Ovary (tissue), 9 donors: ENCODE measurements around the gene BTBD9. TPM values are rescaled to one million over a fixed set of nuclear protein-coding genes. Genes with fewer than 3 reads are reported as not detected.

Source experiments
- DNase-seq, 5 donors: peaks; one replicate each; pipeline ENCODE4 v3.0.0-alpha.2; 2019 to 2020
- H3K27ac ChIP-seq, 2 donors: fragments of 200-600 bp; one replicate each; pipeline versions ENCODE4 v1.5.1 to v1.8.0; 2019 to 2022
- H3K27me3 ChIP-seq: fragments of 200-600 bp; one replicate; pipeline ENCODE4 v1.8.0; 2022
- H3K36me3 ChIP-seq: fragments of 200-600 bp; sonication (generic); one replicate; pipeline ENCODE4 v1.5.1; 2019
- H3K4me1 ChIP-seq: one replicate; pipeline ENCODE4 v1.8.1; 2013; ENCODE audit warnings: mild to moderate bottlenecking, moderate library complexity; ENCODE audit not compliant: insufficient read depth
- H3K4me3 ChIP-seq: fragments of 200-600 bp; sonication (generic); one replicate; pipeline ENCODE4 v1.5.1; 2017
- H3K9me3 ChIP-seq, 2 donors: fragments of 200-600 bp in 1 of 2; sonication (generic) in 1 of 2; one replicate each; pipeline versions ENCODE4 v1.5.1 to v1.8.1; 2013 to 2019; ENCODE audit warnings: mild to moderate bottlenecking in 1 of 2, moderate library complexity in 1 of 2
- EP300 ChIP-seq: sonication (generic); formaldehyde crosslinking; IDR thresholded peaks from one replicate; pipeline ENCODE4 v1.6.1; 2017; ENCODE audit warnings: antibody characterized with exemption
- POLR2A ChIP-seq: fragments of 450-650 bp; IDR thresholded peaks from one replicate; pipeline ENCODE4 v1.6.1; 2017; ENCODE audit warnings: antibody characterized with exemption, mild to moderate bottlenecking, moderate library complexity
- WGBS, 3 donors: extraction: QIAGEN DNeasy Blood & Tissue Kit in 1 of 3; methylation state at CpG; one replicate each; pipeline versions ENCODE4 v1.1.5 to v1.1.7; 2013 to 2017; 5-methylcytosine and 5-hydroxymethylcytosine counted together
- intact Hi-C, 4 donors: fragments of 100-400 bp; cut with DNase I; formaldehyde crosslinking; loops; one replicate each; pipeline versions ENCODE4 v1.11.0 to v1.15.1; 2022 to 2023
- polyA plus RNA-seq, 2 donors: library from polyadenylated mRNA; stranded (reverse); fragments of 200-250 nt in 1 of 2; fragments of 350-450 nt in 1 of 2; fragmentation: Illumina TruSeq in 1 of 2; extraction: RNeasy Lipid Tissue Mini Kit (QIAGEN cat#74804) in 1 of 2; gene quantifications; one replicate each; pipeline ENCODE4 v1.2.3, GENCODE V29; 2013 to 2014
- total RNA-seq, 7 donors: library from RNA; depleted of rRNA in 2 of 7; stranded (reverse); fragments of >200 nt in 2 of 7; fragmentation: NEBNext Ultra II Directional in 3 of 7; extraction: Animal tissue kit (Norgen Biotek cat#: 25700) in 3 of 7; gene quantifications; one replicate each; pipeline versions ENCODE4 v1.1.0 to v1.2.4, GENCODE V29; 2016 to 2023
- TF ChIP-seq, protein P1 (sequence below), 3 donors: fragments of 450-650 bp in 2 of 3; fragments of 200-600 bp in 1 of 3; IDR thresholded peaks; one replicate each; pipeline versions ENCODE4 v1.5.1 to v1.8.0; 2016 to 2022; ENCODE audit warnings: antibody characterized with exemption in 3 of 3, mild to moderate bottlenecking in 1 of 3
- donor health status: DM: no; HTN: no; CAD: no; lungs with moderate emphysema.
- donor health status: DM: no; HTN: no; CAD: no.
- donor health status: Bipolar disorder and iron deficiency.
- donor health status: DM: yes; HTN: yes; CAD: no.
- donor health status: DM: no; HTN: no; CAD: no.
- donor health status: DM: yes; HTN: yes; CAD: no.

Gene BTBD9
- total and polyA plus RNA-seq, 9 donors, result 7.2 to 28.8 (median 21.0) TPM

DNA sequence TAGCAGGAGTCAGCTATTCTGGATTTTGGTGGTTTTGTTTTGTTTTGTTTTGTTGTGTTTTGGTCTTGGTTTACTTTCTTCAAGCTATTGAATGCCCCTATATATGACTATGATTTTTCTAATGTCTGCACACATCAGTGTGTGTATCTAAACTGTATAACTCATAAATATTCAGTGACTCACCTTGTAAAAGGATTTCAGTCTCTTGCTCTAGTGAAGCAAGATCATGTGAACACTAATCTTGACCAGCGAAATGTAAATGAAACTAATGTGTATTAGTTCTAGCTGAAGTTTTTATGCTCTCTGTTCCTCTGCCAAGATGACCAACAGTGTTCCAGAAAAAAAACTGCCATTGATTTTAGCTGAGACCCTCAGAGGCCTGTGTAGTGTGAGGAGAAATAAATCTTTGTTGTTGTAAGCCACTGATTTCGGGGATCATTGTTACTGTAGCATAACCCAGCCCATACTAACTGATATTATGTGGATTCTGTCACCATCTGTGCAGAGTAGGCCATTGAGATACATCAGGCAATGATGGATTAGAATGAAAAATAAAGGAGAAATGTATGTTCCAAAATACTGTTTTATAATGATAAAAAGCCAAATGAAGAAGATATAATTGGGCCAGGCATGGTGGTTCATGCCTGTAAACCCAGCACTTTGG lies 11.5 kb upstream of the BTBD9 start:
- H3K27ac ChIP-seq, result no peak overlapping the region
- H3K27me3 ChIP-seq, result no peaks in the 10 kb centered on the region
- no peak overlapping the region for H3K4me3 ChIP-seq
- H3K4me1 ChIP-seq, result peaks cover 3% of the 10 kb centered on the region
- H3K9me3 ChIP-seq, result no peaks in the 10 kb centered on the region
- intact Hi-C loops, result no loop called here
- H3K36me3 ChIP-seq, result no peaks in the 10 kb centered on the region
- TF ChIP-seq EP300 (no peak), POLR2A (no peak)
- TF ChIP-seq, protein P1, sequence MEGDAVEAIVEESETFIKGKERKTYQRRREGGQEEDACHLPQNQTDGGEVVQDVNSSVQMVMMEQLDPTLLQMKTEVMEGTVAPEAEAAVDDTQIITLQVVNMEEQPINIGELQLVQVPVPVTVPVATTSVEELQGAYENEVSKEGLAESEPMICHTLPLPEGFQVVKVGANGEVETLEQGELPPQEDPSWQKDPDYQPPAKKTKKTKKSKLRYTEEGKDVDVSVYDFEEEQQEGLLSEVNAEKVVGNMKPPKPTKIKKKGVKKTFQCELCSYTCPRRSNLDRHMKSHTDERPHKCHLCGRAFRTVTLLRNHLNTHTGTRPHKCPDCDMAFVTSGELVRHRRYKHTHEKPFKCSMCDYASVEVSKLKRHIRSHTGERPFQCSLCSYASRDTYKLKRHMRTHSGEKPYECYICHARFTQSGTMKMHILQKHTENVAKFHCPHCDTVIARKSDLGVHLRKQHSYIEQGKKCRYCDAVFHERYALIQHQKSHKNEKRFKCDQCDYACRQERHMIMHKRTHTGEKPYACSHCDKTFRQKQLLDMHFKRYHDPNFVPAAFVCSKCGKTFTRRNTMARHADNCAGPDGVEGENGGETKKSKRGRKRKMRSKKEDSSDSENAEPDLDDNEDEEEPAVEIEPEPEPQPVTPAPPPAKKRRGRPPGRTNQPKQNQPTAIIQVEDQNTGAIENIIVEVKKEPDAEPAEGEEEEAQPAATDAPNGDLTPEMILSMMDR (IDR thresholded peaks at IDR 0.05), result no peak
- DNase-seq, result no peak
- WGBS, 3 donors, result 90 to 100% (median 97%) methylated on average over 2 of the region's 2 CpGs

DNA sequence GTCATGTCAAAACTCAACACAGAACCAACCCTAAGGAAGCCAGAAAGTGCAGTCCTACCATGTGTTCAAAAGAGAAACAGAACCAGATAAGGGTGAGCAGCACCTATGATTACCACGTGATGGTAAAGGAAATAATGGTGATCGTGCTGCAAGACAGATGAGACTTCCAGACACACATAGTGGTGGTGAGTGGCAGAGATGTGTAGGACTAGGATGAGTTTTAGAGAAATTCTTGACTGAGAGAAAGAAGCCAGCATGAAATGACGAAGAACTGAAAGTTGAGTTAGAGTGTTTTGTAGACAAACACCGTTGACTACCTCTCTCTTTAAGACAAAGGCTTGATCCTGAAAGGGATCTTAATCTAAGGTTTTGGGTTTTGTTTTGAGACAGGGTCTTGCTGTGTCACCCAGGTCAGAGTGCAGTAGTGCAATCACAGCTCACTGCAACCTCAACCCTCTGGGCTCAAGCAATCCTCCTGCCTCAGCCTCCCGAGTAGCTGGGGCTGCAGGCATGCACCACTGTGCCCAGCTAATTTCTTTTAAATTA lies 10.6 kb upstream of the BTBD9 start:
- no peaks in the 10 kb centered on the region for H3K27me3 ChIP-seq
- WGBS, 3 donors, result 79 to 96% (median 96%) methylated on average over 5 of the region's 5 CpGs
- H3K4me3 ChIP-seq, result no peak overlapping the region
- H3K4me1 ChIP-seq, result peaks cover 4% of the 10 kb centered on the region
- no peaks in the 10 kb centered on the region for H3K9me3 ChIP-seq
- no peak overlapping the region for H3K27ac ChIP-seq
- DNase-seq, result no peak
- intact Hi-C loops, result no loop called here
- H3K36me3 ChIP-seq, result no peaks in the 10 kb centered on the region
- TF ChIP-seq POLR2A (no peak), EP300 (no peak)
- TF ChIP-seq, protein P1 (IDR thresholded peaks at IDR 0.05), result no peak

DNA sequence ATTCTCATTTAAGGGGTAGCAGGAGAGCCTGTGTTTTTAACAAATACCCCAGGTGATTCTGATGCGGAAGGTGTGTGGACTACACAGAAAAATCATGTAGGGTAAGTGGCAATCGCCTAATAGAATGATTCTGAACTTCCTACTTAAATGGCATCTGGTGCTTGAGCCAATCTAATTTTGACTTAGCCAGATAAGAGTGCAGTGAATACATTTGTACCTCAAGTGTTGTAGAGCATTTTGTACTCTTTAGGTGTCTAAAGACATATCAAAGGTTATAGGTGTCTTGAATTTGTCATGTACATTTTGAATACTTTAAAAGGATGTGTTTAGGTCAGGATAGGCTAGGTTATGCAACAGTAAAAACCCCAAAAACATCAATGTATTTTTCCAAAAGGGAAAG lies 10.0 kb upstream of the BTBD9 start:
- no peak for TF ChIP-seq POLR2A
- no peak for TF ChIP-seq EP300
- TF ChIP-seq, protein P1 (IDR thresholded peaks at IDR 0.05), result no peak
- no peak for DNase-seq
- WGBS, 3 donors, result 92 to 98% (median 96%) methylated on average over 2 of the region's 2 CpGs
- H3K36me3 ChIP-seq, result no peaks in the 10 kb centered on the region
- H3K27ac ChIP-seq, result no peak overlapping the region
- no peaks in the 10 kb centered on the region for H3K9me3 ChIP-seq
- intact Hi-C loops, result no loop called here
- no peaks in the 10 kb centered on the region for H3K27me3 ChIP-seq
- peaks cover 5% of the 10 kb centered on the region for H3K4me1 ChIP-seq
- H3K4me3 ChIP-seq, result no peak overlapping the region

DNA sequence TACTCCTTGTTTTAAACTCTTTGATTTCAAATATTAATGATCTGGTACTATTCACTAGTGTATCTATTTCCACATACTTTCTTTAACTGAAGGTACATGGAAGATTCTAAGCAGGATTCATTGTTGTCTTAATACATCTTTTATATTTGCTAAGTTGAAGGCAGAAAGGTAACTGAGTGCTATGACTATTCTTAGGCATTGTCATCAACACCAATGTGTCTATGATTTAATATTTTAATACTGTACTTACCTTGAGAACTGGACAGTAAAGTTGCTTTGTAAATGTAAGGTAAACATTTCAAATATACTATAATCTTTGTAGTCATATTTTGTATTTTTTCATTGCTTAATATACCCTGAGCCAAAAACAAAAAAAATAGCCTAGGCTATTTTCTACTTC lies 8.9 kb upstream of the BTBD9 start:
- intact Hi-C loops, result no loop called here
- no peak for DNase-seq

More for the DNA sequence above, 8.9 kb upstream of the BTBD9 start:
- no peaks in the 10 kb centered on the region for H3K27me3 ChIP-seq
- H3K36me3 ChIP-seq, result no peaks in the 10 kb centered on the region
- TF ChIP-seq EP300 (no peak), POLR2A (no peak)
- TF ChIP-seq, protein P1 (IDR thresholded peaks at IDR 0.05), result no peak
- H3K4me3 ChIP-seq, result no peak overlapping the region
- no peaks in the 10 kb centered on the region for H3K9me3 ChIP-seq
- no peak overlapping the region for H3K27ac ChIP-seq
- H3K4me1 ChIP-seq, result peaks cover 5% of the 10 kb centered on the region
